Right lobe of liver (tissue), 4 donors: ENCODE measurements around the gene CRISPLD2.

ENCODE experiments used
- CTCF ChIP-seq, 4 donors: fragments of 200-600 bp in 3 of 4; fragments of 450-650 bp in 1 of 4; IDR thresholded peaks; one replicate each; pipeline versions ENCODE4 v1.5.1 to v1.8.0; 2016 to 2022; ENCODE audit warnings: antibody characterized with exemption in 4 of 4, mild to moderate bottlenecking in 2 of 4
- POLR2A ChIP-seq: fragments of 450-650 bp; IDR thresholded peaks from one replicate; pipeline ENCODE4 v1.6.1; 2017; ENCODE audit warnings: antibody characterized with exemption, mild to moderate bottlenecking
- donor health status: DM: no; HTN: no; CAD: no.
- donor health status: DM: no; HTN: no; CAD: no.
- donor health status: DM: no; HTN: yes; CAD: no.

- TF ChIP-seq POLR2A (no peak), CTCF (IDR thresholded peaks at IDR 0.05) (no peak)
Observed at GRCh38 chr16:84818989-84819643, 669 bp upstream of the CRISPLD2 start.
